PFSK-1 (cell line): ENCODE data around the gene ZFP57.

ENCODE experiments used
- POLR2AphosphoS5 ChIP-seq: IDR thresholded peaks from 2 replicates; pipeline ENCODE4 v1.6.1; 2012; ENCODE audit warnings: low read depth, mild to moderate bottlenecking, control low read depth, low read length, moderate library complexity
- SIN3A ChIP-seq: IDR thresholded peaks from 2 replicates; pipeline ENCODE4 v1.6.1; 2012; ENCODE audit warnings: mild to moderate bottlenecking, low read length, moderate library complexity, borderline replicate concordance; ENCODE audit not compliant: insufficient read depth
- TAF1 ChIP-seq: IDR thresholded peaks from 2 replicates; pipeline ENCODE4 v1.6.1; 2012; ENCODE audit warnings: low read length, control low read depth, borderline replicate concordance; ENCODE audit not compliant: insufficient read depth
- TF ChIP-seq, protein P1 (sequence below), 2 experiments: IDR thresholded peaks; 2 replicates each; pipeline versions ENCODE4 v1.6.1 to v1.8.0; 2011 to 2012; ENCODE audit warnings: low read depth in 2 of 2, low read length in 2 of 2, control low read depth in 1 of 2, inconsistent platforms in 1 of 2, mild to moderate bottlenecking in 1 of 2, moderate library complexity in 1 of 2; ENCODE audit not compliant: insufficient read depth in 1 of 2

- TF ChIP-seq POLR2AphosphoS5 (no peak), TAF1 (no peak), SIN3A (no peak)
- TF ChIP-seq, protein P1, sequence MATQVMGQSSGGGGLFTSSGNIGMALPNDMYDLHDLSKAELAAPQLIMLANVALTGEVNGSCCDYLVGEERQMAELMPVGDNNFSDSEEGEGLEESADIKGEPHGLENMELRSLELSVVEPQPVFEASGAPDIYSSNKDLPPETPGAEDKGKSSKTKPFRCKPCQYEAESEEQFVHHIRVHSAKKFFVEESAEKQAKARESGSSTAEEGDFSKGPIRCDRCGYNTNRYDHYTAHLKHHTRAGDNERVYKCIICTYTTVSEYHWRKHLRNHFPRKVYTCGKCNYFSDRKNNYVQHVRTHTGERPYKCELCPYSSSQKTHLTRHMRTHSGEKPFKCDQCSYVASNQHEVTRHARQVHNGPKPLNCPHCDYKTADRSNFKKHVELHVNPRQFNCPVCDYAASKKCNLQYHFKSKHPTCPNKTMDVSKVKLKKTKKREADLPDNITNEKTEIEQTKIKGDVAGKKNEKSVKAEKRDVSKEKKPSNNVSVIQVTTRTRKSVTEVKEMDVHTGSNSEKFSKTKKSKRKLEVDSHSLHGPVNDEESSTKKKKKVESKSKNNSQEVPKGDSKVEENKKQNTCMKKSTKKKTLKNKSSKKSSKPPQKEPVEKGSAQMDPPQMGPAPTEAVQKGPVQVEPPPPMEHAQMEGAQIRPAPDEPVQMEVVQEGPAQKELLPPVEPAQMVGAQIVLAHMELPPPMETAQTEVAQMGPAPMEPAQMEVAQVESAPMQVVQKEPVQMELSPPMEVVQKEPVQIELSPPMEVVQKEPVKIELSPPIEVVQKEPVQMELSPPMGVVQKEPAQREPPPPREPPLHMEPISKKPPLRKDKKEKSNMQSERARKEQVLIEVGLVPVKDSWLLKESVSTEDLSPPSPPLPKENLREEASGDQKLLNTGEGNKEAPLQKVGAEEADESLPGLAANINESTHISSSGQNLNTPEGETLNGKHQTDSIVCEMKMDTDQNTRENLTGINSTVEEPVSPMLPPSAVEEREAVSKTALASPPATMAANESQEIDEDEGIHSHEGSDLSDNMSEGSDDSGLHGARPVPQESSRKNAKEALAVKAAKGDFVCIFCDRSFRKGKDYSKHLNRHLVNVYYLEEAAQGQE (IDR thresholded peaks at IDR 0.05; ENCODE audit: insufficient read depth in 1 of 2, low read depth in 2 of 2, low read length in 2 of 2): no peak
Measured at GRCh38 chr6:29637247-29637646, 43.7 kb downstream of the ZFP57 start.
